WTC11 (cell line): Measurements from ENCODE around the gene EGFR. TPM values are rescaled to one million over a fixed set of nuclear protein-coding genes. Genes with fewer than 3 reads are reported as not detected.

Source experiments
- ATAC-seq: fragments of 200-7000 bp; cut with Tn5 transposase; 2 replicates; pipeline ENCODE4 v1.10.0; 2021; ENCODE audit warnings: mild to moderate bottlenecking, moderate library complexity
- CTCF ChIA-PET: fragments of 300-600 bp; sonication (Branson Sonifier 250); formaldehyde crosslinking; loops from one replicate; lab custom pipeline; 2021; ENCODE audit warnings: antibody characterized with exemption; lab: Charles Lee
- POLR2A ChIA-PET: fragments of 350-600 bp; sonication (Branson Sonifier 250); formaldehyde crosslinking; loops from one replicate; lab custom pipeline; 2021; ENCODE audit warnings: antibody characterized with exemption; lab: Charles Lee
- DNase-seq: peaks from one replicate; pipeline ENCODE4 v3.0.0; 2021; ENCODE audit warnings: low spot score
- H3K27ac Mint-ChIP-seq: 2 replicates; pipeline ENCODE4 v1.8.0; 2021; ENCODE audit warnings: mixed read lengths
- H3K27me3 Mint-ChIP-seq: 2 replicates; pipeline ENCODE4 v1.8.0; 2021; ENCODE audit warnings: low read depth, mild to moderate bottlenecking, moderate library complexity, mixed read lengths
- H3K36me3 Mint-ChIP-seq: 2 replicates; pipeline ENCODE4 v1.8.0; 2021; ENCODE audit warnings: mixed read lengths
- H3K4me1 Mint-ChIP-seq: 2 replicates; pipeline ENCODE4 v1.8.0; 2022; ENCODE audit warnings: mixed read lengths
- H3K4me3 Mint-ChIP-seq: 2 replicates; pipeline ENCODE4 v1.8.0; 2021; ENCODE audit warnings: mild to moderate bottlenecking, moderate library complexity, mixed read lengths
- H3K9me3 Mint-ChIP-seq: 2 replicates; pipeline ENCODE4 v1.8.0; 2021; ENCODE audit warnings: mixed read lengths
- AFF4 ChIP-seq: sonication (generic); formaldehyde crosslinking; IDR thresholded peaks from 2 replicates; pipeline ENCODE4 v1.8.1; 2023; ENCODE audit warnings: mild to moderate bottlenecking, missing genetic modification reagents, borderline replicate concordance
- ATF2 ChIP-seq: sonication (generic); formaldehyde crosslinking; IDR thresholded peaks from 2 replicates; pipeline ENCODE4 v1.8.1; 2022; ENCODE audit warnings: low read depth, missing genetic modification reagents, borderline replicate concordance
- CDX4 ChIP-seq: fragments of 250-450 bp; sonication (Bioruptor Pico); IDR thresholded peaks from 2 replicates; pipeline ENCODE4 v1.9.0; 2021; ENCODE audit warnings: moderate library complexity, mild to moderate bottlenecking, inconsistent platforms, borderline replicate concordance
- CREB1 ChIP-seq: sonication (generic); formaldehyde crosslinking; IDR thresholded peaks from 2 replicates; pipeline ENCODE4 v1.8.0; 2023; ENCODE audit warnings: mild to moderate bottlenecking, missing genetic modification reagents
- E2F1 ChIP-seq: sonication (generic); formaldehyde crosslinking; IDR thresholded peaks from 2 replicates; pipeline ENCODE4 v1.8.0; 2022; ENCODE audit warnings: mild to moderate bottlenecking, missing genetic modification reagents
- E2F4 ChIP-seq: sonication (generic); formaldehyde crosslinking; IDR thresholded peaks from 2 replicates; pipeline ENCODE4 v1.8.1; 2022; ENCODE audit warnings: low read depth, mild to moderate bottlenecking, moderate library complexity, missing genetic modification reagents, borderline replicate concordance
- ERG ChIP-seq: fragments of 250-450 bp; sonication (Bioruptor Pico); IDR thresholded peaks from 2 replicates; pipeline ENCODE4 v1.8.0; 2021; ENCODE audit warnings: mild to moderate bottlenecking
- ESRRA ChIP-seq: sonication (generic); formaldehyde crosslinking; IDR thresholded peaks from 2 replicates; pipeline ENCODE4 v1.8.1; 2022; ENCODE audit warnings: mild to moderate bottlenecking, missing genetic modification reagents, borderline replicate concordance
- FOXP4 ChIP-seq: sonication (generic); formaldehyde crosslinking; IDR thresholded peaks from 2 replicates; pipeline ENCODE4 v1.8.0; 2022; ENCODE audit warnings: mild to moderate bottlenecking, missing genetic modification reagents
- GABPB1 ChIP-seq: sonication (generic); formaldehyde crosslinking; IDR thresholded peaks from 2 replicates; pipeline ENCODE4 v1.8.1; 2023; ENCODE audit warnings: mild to moderate bottlenecking, missing genetic modification reagents
- GRHL2 ChIP-seq: fragments of 250-450 bp; sonication (Bioruptor Pico); IDR thresholded peaks from 2 replicates; pipeline ENCODE4 v1.8.0; 2022; ENCODE audit warnings: mild to moderate bottlenecking, moderate library complexity; ENCODE audit not compliant: insufficient replicate concordance, severe bottlenecking
- MLX ChIP-seq: sonication (generic); formaldehyde crosslinking; IDR thresholded peaks from 2 replicates; pipeline ENCODE4 v1.8.1; 2023; ENCODE audit warnings: mild to moderate bottlenecking, missing genetic modification reagents, moderate library complexity
- MYBL2 ChIP-seq: sonication (generic); formaldehyde crosslinking; IDR thresholded peaks from 2 replicates; pipeline ENCODE4 v1.8.1; 2023; ENCODE audit warnings: mild to moderate bottlenecking, moderate library complexity, missing genetic modification reagents
- NFATC4 ChIP-seq: fragments of 250-450 bp; sonication (Bioruptor Pico); IDR thresholded peaks from 2 replicates; pipeline ENCODE4 v1.9.0; 2021; ENCODE audit warnings: mild to moderate bottlenecking
- NR2C2 ChIP-seq: sonication (generic); formaldehyde crosslinking; IDR thresholded peaks from 2 replicates; pipeline ENCODE4 v1.8.0; 2022; ENCODE audit warnings: mild to moderate bottlenecking, missing genetic modification reagents
- PRRX2 ChIP-seq: fragments of 250-450 bp; sonication (Bioruptor Pico); IDR thresholded peaks from 2 replicates; pipeline ENCODE4 v1.8.0; 2021; ENCODE audit warnings: mild to moderate bottlenecking
- SMAD3 ChIP-seq: sonication (generic); formaldehyde crosslinking; IDR thresholded peaks from 2 replicates; pipeline ENCODE4 v1.8.0; 2022; ENCODE audit warnings: missing genetic modification reagents, mild to moderate bottlenecking, borderline replicate concordance
- TCF7 ChIP-seq: sonication (generic); formaldehyde crosslinking; IDR thresholded peaks from 2 replicates; pipeline ENCODE4 v1.8.0; 2022; ENCODE audit warnings: mild to moderate bottlenecking, low read depth, missing genetic modification reagents, moderate library complexity
- ZBTB21 ChIP-seq: sonication (generic); formaldehyde crosslinking; IDR thresholded peaks from 2 replicates; pipeline ENCODE4 v1.8.1; 2023; ENCODE audit warnings: mild to moderate bottlenecking, missing genetic modification reagents, borderline replicate concordance
- ZNF219 ChIP-seq: sonication (generic); formaldehyde crosslinking; IDR thresholded peaks from 2 replicates; pipeline ENCODE4 v1.8.0; 2023; ENCODE audit warnings: missing genetic modification reagents, mild to moderate bottlenecking, borderline replicate concordance
- ZNF317 ChIP-seq: sonication (generic); formaldehyde crosslinking; IDR thresholded peaks from 2 replicates; pipeline ENCODE4 v1.8.1; 2023; ENCODE audit warnings: low read depth, mild to moderate bottlenecking, moderate library complexity, missing genetic modification reagents, borderline replicate concordance
- ZNF423 ChIP-seq: fragments of 250-450 bp; sonication (Bioruptor Pico); IDR thresholded peaks from 2 replicates; pipeline ENCODE4 v2.1.2; 2022; ENCODE audit warnings: mild to moderate bottlenecking, moderate library complexity
- total RNA-seq: library from RNA; stranded (reverse); gene quantifications from 3 replicates; pipeline ENCODE4 v1.2.3, GENCODE V29; 2021

EGFR gene
- total RNA-seq, 1 experiment from 2014 or later: 5.9 TPM

GRCh38 chr7:55092186-55092974 lies 73.6 kb downstream of the EGFR start:
- no peaks in the 10 kb centered on the region for H3K36me3 Mint-ChIP-seq
- TF ChIP-seq SMAD3 (CRISPR knock-in tag): no peak
- TF ChIP-seq ATF2 (CRISPR knock-in tag): no peak
- TF ChIP-seq ERG (CRISPR knock-in tag): no peak
- TF ChIP-seq ZNF317 (CRISPR knock-in tag): no peak
- no peak for TF ChIP-seq GRHL2 (CRISPR knock-in tag)
- no peak for TF ChIP-seq NFATC4 (CRISPR knock-in tag)
- TF ChIP-seq ESRRA: no peak
- TF ChIP-seq ZNF219: no peak
- TF ChIP-seq GABPB1 (CRISPR knock-in tag): no peak
- no peak for TF ChIP-seq ZNF423
- TF ChIP-seq CREB1 (CRISPR knock-in tag): no peak
- no peak for TF ChIP-seq MLX (CRISPR knock-in tag)
- no peak for TF ChIP-seq E2F4 (CRISPR knock-in tag)
- no peak for TF ChIP-seq FOXP4 (CRISPR knock-in tag)
- no peak for TF ChIP-seq MYBL2 (CRISPR knock-in tag)
- H3K27ac Mint-ChIP-seq: no peak overlapping the region
- DNase-seq: no peak
- CTCF ChIA-PET: interaction anchor here (0.7 to 1.5 kb wide), 2 partner anchors 162 to 163 kb away, joined by 3 read pairs; no protein-coding TSS in a partner anchor
- no peaks in the 10 kb centered on the region for H3K9me3 Mint-ChIP-seq
- no peak; the same call in 1 of the 2 replicates for ATAC-seq
- no peaks in the 10 kb centered on the region for H3K27me3 Mint-ChIP-seq
- peaks cover 14% of the 10 kb centered on the region for H3K4me1 Mint-ChIP-seq
- POLR2A ChIA-PET: no interaction called here
- no peak overlapping the region for H3K4me3 Mint-ChIP-seq

GRCh38 chr7:55092975-55093373 lies 74.2 kb downstream of the EGFR start:
- H3K4me1 Mint-ChIP-seq: peaks cover 14% of the 10 kb centered on the region
- TF ChIP-seq E2F1 (CRISPR knock-in tag) (no peak), ZBTB21 (no peak), PRRX2 (CRISPR knock-in tag) (no peak), SMAD3 (CRISPR knock-in tag) (no peak), AFF4 (CRISPR knock-in tag) (no peak), NR2C2 (CRISPR knock-in tag) (no peak), CDX4 (CRISPR knock-in tag) (no peak), TCF7 (CRISPR knock-in tag) (no peak)
- no peaks in the 10 kb centered on the region for H3K36me3 Mint-ChIP-seq
- CTCF ChIA-PET: interaction anchor here (1.5 kb wide), 1 partner anchor 163 kb away, joined by 3 read pairs; no protein-coding TSS in a partner anchor
- no peak overlapping the region for H3K4me3 Mint-ChIP-seq
- DNase-seq (no peak), ATAC-seq (no peak)
- H3K27me3 Mint-ChIP-seq: no peaks in the 10 kb centered on the region
- no peak overlapping the region for H3K27ac Mint-ChIP-seq
- POLR2A ChIA-PET: no interaction called here
- no peaks in the 10 kb centered on the region for H3K9me3 Mint-ChIP-seq
